UCSD-AML1 (cell line): Measurements from ENCODE around the gene ERBIN.
"Not testable (repeated sequence)": the region's sequence is repeated elsewhere in the genome, so short reads cannot be mapped to it uniquely, and the experiment has no call there.

Source experiments
- DNase-seq: peaks from one replicate; lab custom pipeline; 2025; ENCODE audit not compliant: unreplicated experiment; lab: John Stamatoyannopoulos, UW

ERBIN gene, protein sequence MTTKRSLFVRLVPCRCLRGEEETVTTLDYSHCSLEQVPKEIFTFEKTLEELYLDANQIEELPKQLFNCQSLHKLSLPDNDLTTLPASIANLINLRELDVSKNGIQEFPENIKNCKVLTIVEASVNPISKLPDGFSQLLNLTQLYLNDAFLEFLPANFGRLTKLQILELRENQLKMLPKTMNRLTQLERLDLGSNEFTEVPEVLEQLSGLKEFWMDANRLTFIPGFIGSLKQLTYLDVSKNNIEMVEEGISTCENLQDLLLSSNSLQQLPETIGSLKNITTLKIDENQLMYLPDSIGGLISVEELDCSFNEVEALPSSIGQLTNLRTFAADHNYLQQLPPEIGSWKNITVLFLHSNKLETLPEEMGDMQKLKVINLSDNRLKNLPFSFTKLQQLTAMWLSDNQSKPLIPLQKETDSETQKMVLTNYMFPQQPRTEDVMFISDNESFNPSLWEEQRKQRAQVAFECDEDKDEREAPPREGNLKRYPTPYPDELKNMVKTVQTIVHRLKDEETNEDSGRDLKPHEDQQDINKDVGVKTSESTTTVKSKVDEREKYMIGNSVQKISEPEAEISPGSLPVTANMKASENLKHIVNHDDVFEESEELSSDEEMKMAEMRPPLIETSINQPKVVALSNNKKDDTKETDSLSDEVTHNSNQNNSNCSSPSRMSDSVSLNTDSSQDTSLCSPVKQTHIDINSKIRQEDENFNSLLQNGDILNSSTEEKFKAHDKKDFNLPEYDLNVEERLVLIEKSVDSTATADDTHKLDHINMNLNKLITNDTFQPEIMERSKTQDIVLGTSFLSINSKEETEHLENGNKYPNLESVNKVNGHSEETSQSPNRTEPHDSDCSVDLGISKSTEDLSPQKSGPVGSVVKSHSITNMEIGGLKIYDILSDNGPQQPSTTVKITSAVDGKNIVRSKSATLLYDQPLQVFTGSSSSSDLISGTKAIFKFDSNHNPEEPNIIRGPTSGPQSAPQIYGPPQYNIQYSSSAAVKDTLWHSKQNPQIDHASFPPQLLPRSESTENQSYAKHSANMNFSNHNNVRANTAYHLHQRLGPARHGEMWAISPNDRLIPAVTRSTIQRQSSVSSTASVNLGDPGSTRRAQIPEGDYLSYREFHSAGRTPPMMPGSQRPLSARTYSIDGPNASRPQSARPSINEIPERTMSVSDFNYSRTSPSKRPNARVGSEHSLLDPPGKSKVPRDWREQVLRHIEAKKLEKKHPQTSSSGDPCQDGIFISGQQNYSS (N-terminal part only)

DNA sequence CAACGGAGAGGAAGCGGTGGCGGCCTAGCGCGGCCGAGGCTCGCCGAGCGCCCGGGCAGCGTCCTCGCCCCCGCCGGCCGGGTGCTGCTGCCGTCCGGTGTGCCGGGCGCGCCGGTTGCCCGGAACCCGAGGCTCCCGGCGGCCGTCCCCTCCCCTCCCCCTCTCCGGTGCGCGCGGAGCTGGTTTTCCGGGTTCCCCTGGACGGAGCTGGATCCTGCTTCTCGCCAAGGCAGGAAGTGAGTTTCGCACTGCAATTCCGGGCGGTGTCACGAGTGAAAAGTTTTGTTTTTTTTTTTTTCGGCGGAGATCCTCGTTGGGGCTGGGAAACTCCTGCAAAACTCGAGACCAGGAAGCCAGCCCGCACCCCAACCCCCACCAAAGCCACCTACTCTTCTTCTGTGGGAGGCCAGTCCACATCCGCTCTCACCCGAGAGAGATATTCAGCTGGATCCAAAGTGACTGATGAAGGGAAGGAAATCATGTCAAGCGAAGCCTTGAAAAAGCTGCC, at the start of gene ERBIN:
TSS of gene ERBIN (plus strand) at position 300 of the 508 bp plus-strand sequence. CDS start 66,144 bp downstream, outside the sequence.
- peak; percentile 89 for DNase-seq

DNA sequence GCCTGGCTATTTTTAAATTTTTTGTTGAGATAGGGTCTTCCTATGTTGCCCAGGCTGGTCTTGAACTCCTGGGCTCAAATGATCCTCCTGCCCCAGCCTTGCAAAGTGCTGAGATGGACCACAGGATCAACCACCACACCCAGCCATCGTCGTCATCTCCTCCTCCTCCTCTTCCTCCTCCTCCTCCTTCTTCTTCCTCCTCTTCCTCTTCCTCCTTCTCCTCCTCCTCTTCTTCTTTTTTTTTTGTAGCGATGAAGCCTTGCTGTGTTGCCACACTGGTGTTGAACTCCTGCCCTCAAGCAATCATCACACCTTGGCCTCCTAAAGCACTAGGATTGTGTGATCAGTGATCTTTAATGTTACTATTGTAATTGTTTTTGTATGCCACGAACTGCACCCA, 49.4 kb upstream of the ERBIN start:
- no peak for DNase-seq

DNA sequence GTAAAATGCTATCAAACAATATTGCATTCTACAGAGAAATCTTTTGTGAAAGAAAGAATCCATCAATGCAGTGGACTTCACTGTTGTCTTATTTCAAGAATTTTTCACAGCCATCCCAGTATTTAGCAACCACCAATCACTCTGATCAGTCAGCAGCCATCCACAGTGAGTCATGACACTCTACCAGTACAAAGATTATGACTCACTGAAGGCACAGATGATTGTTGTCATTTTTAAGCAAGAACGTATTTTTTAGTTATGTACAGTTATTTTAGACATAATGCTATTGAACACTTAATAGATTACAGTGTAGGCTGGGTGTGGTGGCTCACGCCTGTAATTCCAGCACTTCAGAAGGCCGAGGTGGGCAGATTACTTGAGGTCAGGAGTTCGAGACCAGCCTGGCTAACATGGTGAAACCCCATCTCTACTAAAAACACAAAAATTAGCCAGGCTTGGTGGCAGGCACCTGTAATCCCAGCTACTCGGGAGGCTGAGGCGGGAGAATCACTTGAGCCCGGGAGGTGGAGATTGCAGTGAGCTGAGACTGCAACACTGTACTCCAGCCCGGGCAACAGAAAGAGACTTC, 46.6 kb upstream of the ERBIN start:
- DNase-seq: not testable (repeated sequence)

DNA sequence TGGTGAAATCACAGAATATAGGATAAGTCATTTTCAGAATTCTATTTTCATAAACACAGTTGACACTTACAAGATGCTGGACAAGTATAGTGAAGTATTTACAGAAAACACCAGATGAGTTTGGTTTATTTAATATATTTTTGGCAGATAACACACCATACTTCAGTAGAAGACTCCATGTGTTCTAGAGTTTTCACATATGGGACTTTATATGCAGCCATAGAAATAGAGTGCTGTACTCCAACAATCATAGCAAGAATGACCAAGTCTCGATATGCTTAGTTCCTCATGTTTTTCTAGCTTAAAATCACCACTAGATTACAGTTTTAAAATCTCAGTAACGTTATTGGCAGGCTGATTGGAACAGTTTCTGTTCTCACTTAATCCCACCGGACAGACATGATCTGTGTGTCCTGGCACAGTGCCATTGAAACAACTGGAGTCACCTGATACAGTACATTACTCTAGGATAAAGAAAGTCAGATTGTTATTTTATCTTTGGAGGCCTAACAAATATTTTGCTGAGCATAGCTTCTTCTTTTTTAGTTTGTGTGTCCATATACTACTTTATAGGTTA, 45.8 kb upstream of the ERBIN start:
- no peak for DNase-seq

DNA sequence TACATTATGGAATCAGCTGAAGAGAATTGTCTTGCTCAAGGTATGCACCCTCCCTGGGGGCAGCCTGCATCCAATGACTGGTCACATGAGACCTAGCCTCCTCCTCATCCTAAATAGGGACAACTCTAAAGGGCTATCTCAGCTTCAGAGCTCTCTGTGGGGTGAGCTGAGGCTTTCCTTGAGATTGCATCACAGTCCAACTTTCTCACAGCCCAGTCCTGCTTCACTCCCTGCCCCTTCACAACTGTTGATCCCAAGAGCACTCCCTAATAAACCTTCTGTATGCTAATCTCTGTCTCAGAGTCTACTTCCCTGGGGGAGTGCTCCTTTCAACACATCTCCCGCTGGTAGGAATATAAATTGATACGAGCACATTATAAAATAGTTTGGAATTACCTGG, 44.1 kb upstream of the ERBIN start:
- DNase-seq: no peak

DNA sequence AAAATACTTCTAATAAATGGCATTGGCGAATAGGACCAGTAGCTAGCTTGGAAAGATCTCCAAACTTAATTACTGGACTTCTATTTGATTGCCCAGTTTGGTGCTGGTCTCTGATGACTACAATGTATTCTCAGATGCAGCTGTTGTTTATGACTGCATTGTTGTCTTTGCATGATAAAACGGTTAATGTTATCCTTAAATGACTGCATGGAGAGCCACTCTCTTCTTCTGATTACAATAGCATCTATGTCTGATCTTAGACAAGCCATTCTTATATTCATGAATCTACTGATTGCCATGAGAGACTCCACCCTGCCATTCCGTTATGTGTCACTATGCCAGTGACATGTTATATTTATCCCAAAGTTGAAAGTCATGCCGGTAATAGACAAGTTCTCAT, 42.9 kb upstream of the ERBIN start:
- no peak for DNase-seq

DNA sequence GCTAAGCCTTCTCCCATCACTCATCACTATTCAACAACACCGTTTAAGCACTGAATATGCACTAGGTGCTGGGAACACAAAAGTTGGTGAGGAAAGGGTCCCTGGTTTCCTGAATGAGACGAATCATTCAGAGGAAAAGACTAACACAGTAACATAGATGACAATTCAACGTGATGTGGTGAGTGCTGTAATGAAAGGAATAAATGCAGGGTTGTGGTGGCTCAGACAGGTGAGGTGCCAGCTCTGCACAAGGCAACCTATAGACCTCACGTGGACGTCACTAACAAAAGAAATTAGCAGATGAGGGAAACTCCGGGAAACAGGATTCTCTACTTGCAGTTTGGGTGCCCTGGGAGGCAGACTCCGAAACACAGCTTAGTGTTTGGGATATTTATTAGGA, 40.0 kb upstream of the ERBIN start:
- DNase-seq: no peak

DNA sequence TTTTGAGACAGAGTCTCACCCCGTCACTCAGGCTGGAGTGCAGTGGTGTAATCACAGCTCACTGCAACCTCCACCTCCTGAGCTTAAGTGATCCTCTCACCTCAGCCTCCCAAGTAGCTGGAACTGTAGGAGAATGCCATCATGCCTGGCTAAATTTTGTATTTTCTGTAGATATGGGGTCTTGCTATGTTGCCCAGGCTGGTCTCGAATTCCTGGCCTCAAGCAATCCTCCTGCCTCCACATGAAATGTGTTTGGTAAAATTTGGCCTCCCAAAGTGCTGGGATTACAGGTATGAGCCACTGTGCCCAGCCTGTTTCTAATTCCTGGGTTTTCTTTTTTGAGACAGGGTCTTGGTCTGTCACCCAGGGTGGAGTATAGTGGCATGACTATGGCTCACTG, 34.4 kb upstream of the ERBIN start:
- DNase-seq: not testable (repeated sequence)

DNA sequence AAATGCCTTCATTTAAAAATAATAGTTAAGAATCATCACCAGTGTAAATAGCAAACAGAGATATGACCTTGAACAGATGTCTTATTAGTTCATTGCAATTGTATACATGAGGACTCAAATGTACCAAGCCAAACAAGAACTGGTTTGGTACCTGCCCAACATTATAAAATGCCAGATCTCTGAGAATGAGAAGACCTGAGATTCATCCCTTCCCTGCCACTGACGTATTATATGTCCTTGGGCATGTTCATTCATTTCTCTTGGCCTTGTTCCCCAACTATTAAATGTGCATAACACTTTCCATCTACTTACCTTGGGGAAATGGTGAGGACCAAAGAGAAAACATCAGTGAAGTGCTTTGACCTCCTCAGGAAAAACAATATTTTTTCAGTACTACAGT, 33.6 kb upstream of the ERBIN start:
- no peak for DNase-seq

DNA sequence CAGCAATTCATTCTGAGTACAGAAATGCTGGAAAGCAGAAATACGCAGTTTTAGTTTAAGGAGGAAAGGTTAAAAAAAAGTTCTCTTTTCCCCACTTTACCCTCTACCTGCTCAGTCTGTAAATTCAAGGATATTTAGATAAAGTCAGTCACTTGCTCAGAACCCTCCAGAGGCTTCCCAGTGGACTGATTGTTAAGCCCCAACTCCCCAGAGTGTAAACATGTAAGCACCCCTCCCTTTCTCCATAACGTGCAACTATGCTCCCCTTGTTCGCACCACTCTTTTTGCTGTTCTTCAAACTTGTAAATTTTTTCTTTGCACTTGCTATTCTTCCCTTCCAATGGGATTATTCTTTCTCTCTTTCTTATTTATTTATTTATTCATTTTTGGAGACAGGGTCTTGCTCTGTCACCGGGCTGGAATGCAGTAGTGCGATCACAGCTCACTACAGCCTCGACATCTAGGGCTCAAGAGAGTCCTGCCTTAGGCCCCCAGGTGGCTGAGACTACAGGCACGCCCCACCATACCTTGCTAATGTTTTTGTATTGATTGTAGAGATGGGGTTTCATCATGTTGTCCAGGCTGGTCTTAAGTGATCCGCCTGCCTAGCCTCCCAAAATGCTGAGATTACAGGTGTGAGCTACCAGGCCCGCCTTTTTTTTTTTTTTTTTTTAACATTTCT, 32.5 kb upstream of the ERBIN start:
- no peak for DNase-seq

DNA sequence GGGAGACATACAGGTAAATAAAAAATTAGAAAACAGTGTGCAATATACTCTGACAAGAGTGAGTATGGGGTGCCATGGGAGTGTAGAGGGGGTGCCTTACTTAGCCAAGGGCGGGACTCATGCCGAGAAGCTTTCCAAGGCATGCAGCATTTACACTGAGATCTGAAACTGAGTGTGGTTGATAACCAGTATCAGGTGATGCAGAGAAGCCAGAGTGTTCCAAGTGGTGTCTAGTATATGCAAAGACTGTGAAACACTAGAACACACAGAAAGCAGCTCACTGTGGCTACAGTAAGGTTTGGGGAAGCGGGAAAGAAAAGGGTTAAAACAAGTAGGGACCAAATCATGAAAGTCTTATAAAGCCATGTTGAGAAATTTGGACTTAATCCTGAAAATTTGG, 30.5 kb upstream of the ERBIN start:
- no peak for DNase-seq

DNA sequence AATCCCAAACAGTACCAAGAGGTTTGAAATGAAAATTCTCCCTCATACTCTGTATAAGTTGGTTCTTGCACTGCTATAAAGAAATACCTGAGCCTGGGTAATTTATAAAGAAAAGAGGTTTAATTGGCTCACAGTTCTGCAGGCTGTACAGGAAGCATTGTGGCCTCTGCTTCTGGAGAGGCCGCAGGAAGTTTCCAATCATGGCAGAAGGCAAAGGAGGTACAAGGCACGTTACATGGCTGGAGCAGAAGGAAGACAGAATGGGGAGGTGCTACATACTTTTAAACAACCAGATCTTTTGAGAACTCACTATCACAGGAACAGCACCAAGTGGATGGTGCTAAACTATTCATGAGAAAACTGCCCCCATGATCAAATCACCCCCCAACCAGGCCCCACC, 25.6 kb upstream of the ERBIN start:
- DNase-seq: no peak

DNA sequence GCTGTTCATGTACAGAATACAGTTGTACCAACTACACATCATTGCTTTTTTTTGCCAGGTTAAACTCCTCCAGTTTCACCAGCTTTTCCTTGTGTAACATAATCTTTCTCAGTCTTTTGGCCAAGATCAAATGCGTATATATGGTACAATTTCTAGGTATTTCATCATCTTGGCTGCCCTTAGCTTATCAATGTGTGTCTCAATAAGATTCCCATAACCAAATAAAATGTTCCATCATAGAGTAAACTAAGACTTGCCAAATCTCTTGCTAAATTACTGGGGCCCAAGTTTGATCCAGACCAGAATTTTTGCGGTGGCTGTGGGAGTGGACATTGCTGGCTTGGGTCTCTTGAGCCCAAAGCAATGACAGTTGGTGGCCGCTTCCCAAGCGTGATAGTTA, 24.3 kb upstream of the ERBIN start:
- DNase-seq: no peak

DNA sequence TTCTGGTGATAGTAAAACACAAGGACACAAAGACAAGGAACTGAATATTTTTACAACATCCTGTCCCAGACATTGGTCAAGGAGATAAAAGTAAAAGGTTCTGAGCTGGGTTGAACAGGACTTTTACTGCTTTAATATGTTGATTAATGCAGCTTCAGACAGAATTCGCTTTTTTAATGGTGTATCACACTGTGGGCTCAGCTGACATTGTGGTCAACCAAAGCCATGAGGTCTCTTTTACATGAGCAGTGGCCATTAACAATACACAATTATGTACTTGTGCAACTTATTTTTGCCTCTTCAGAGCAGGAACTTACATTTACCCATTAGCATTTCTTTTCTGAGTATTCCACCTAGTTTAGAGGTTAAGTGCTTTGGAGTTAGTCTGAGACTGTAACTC, 22.8 kb upstream of the ERBIN start:
- no peak for DNase-seq

DNA sequence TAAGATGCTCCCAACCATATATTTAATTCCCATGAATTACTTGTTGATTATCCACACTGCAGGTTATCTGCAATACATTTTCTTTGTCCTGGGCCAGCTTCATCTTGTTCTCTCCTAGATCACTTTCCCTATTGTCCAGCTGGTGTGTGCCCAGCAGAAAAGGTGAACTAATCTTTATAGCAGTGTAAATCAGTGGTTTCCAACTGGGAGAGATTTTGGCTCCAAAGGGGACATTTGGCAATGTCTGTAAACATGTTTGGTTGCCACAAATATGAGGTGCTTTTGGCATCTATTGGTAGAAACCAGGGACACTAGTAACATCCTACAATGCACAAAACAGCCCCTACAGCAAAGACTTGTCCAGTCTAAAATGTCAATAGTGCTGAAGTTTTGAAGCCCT, 20.1 kb upstream of the ERBIN start:
- no peak for DNase-seq

DNA sequence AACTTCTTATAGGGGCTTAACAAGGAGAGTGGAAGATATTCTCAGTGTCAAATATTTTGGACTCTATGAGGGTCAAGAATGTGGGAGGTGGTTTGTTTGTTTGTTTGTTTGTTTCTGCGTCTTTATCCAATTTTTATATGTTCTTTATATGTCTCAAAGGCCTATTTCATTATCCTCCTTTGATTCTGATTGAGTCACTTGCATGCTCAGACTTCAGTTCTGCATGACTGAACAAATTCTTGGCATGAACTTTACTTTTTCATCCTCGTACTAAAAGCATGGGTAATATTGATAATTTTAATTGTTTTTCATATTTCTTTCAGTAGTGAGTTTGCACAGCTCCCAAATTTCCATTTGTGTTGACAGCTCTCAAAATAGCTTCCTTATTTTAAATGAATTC, 19.2 kb upstream of the ERBIN start:
- DNase-seq: no peak

DNA sequence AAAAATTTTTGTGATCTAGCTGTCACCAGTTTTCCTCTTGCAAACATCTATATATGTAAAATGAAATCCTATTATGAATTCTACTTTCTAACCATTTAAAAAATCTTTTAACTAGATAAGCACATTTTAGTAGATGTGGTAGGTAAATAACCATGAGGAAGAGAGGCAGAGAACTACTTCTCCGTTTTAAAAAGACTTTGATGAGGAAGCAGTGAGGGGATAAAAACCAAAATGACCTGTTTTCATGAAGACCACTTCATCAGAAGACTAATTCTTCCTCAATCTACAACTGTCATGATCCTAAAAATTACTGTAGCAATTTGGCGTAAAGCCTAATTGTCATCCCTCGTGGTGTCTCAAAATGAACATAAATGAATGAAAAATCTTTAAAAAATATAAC, 15.7 kb upstream of the ERBIN start:
- DNase-seq: no peak

DNA sequence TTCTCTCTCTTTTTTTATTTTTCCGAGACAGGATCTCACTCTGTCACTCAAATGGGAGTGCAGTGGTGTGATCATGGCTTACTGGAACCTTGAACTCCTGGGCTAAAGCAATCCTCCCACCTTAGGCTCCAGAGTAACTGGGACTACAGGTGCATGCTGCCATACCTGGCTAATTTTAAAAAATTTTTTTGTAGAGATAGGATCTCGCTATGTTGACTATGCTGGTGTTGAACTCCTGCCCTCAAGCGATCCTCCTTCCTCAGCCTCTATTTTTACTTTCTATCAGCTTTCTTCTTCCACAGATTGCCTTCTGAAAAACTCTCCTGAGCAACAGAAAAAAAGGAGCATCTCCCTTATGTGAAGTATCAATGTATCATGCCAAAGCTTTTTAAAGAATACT, 14.1 kb upstream of the ERBIN start:
- no peak for DNase-seq

DNA sequence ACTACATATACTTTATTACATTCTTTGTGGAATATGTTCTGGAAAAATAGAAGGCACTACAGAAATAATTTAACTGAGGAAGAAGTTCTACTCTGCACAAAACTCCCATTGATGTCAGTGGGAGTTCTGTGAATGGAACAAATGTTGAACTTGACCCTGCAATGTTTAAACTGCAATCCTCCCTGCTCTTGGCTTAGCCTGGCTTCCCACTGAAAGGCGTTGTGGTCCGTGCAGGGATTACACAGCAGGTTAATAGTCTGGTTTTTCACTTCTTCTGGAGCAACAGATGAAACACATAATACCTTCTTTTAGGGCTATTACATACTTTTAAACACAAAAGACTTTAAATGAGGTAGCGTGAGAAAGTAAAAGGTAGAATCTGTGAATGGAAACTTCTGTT, 12.9 kb upstream of the ERBIN start:
- DNase-seq: no peak

DNA sequence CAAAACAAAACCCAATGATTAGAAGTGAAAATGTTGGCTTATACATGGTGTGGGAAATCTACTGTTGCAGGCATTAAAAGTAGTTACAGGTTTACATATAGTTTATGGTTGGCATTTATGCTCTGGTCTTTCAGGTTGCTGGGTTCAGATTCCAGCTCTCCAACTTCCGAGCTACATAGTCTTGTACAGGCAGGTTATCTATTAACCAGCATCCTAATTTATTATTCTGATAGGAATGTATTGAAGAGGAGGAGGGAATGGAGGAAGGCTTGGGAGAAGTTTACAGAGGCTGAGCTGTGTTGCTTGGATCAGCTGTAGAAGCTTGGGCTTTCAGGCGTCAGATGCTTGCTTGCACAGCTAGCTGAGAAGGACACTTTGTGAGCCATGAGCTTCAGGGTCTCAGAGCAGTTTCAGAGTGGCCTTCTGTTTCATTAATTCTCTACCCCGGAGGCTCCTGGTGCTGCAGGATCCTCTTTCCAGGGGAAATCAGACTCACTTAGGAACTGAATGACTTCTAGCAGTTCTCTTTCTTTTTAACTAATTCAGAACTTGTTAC, 11.7 kb upstream of the ERBIN start:
- DNase-seq: no peak
